ENCODE results near the gene PRICKLE3.
A peak's percentile ranks its signal among the peaks of the same experiment; 100 is the strongest.

PRICKLE3 gene

GRCh38 chrX:49192722-49193328 lies 6.7 kb upstream of the PRICKLE3 start:
- no peaks in the 10 kb centered on the region for H3K4me1 ChIP-seq (ENCODE audit: control insufficient read depth, insufficient read depth, low read length)
- peaks cover 0 to 7% of the 10 kb centered on the region in 2 donors for H3K27me3 ChIP-seq (ENCODE audit: control insufficient read depth in 1 of 2, insufficient read depth in 2 of 2, low read length in 2 of 2)
- H3K36me3 ChIP-seq (ENCODE audit: control insufficient read depth in 2 of 2, insufficient read depth in 2 of 2, low read length in 2 of 2): no peaks in the 10 kb centered on the region
- no peak overlapping the region for H3K27ac ChIP-seq (ENCODE audit: low read length)
- no peak overlapping the region for H3K9ac ChIP-seq (ENCODE audit: low read length in 2 of 2)
- H3K4me3 ChIP-seq (ENCODE audit: low read length in 2 of 2): no peak overlapping the region
- peaks cover 0 to 4% of the 10 kb centered on the region in 2 donors for H3K9me3 ChIP-seq (ENCODE audit: control insufficient read depth in 2 of 2, low read length in 2 of 2)

GRCh38 chrX:49191574-49192011 lies 5.4 kb upstream of the PRICKLE3 start:
- Histone ChIP-seq H3K36me3 (ENCODE audit: control insufficient read depth in 2 of 2, insufficient read depth in 2 of 2, low read length in 2 of 2) (no peaks in the 10 kb centered on the region), H3K4me1 (ENCODE audit: control insufficient read depth, insufficient read depth, low read length) (no peaks in the 10 kb centered on the region), H3K27me3 (ENCODE audit: control insufficient read depth in 1 of 2, insufficient read depth in 2 of 2, low read length in 2 of 2) (peaks cover 0 to 6% of the 10 kb centered on the region in 2 donors), H3K27ac (ENCODE audit: low read length) (peak overlapping the region; percentile 79), H3K9ac (ENCODE audit: low read length in 2 of 2) (peak overlapping the region; percentile 57 to 74), H3K4me3 (ENCODE audit: low read length in 2 of 2) (peak overlapping the region; percentile 79), H3K9me3 (ENCODE audit: control insufficient read depth in 2 of 2, low read length in 2 of 2) (peaks cover 0 to 4% of the 10 kb centered on the region in 2 donors)

DNA sequence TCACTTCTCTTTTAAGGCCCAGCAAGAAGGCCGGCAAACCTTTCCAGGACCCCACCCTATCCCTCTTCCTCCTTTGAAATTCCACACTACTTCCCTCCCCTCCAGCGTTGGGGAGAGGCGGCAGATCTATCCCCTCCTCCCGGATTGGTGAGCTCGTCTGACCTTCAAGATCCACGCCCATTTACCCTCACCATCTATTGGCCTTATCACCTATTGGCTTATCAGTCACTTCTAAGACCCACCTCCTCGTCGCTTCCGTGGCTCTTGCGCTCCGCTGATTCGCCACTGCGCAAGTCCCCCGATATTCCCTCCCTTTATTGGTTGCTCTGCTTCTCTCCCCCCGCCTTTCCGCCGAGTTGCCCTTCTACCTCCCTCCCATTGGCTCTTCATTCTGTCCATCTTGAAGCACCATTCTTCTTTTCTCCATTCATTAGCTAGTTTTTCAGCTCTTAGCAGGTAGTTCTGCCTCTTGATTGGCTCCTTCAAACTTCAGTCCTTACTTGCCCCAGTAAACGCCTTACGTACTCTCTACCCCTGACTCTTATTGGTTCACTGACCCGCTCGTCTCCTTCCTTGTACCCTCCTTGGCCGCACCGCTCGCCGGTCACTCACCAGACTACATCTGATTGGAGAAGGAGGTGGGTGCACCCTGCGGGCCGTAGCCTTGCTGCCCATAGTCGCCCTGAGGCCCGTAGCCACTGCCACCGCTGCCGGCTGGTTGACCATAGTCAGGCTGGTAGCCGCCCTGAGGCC lies 4.8 kb upstream of the PRICKLE3 start:
- Histone ChIP-seq H3K4me1 (ENCODE audit: control insufficient read depth, insufficient read depth, low read length) (peaks cover 3% of the 10 kb centered on the region), H3K27ac (ENCODE audit: low read length) (peak overlapping the region; percentile 79), H3K36me3 (ENCODE audit: control insufficient read depth in 2 of 2, insufficient read depth in 2 of 2, low read length in 2 of 2) (no peaks in the 10 kb centered on the region), H3K9me3 (ENCODE audit: control insufficient read depth in 2 of 2, low read length in 2 of 2) (peaks cover 0 to 4% of the 10 kb centered on the region in 2 donors), H3K9ac (ENCODE audit: low read length in 2 of 2) (peak overlapping the region; percentile 57 to 74), H3K4me3 (ENCODE audit: low read length in 2 of 2) (peak overlapping the region; percentile 79), H3K27me3 (ENCODE audit: control insufficient read depth in 1 of 2, insufficient read depth in 2 of 2, low read length in 2 of 2) (peaks cover 0 to 6% of the 10 kb centered on the region in 2 donors)

- no peak overlapping the region for H3K9ac ChIP-seq (ENCODE audit: low read length in 2 of 2)
- H3K36me3 ChIP-seq (ENCODE audit: control insufficient read depth in 2 of 2, insufficient read depth in 2 of 2, low read length in 2 of 2): no peaks in the 10 kb centered on the region
- H3K9me3 ChIP-seq (ENCODE audit: control insufficient read depth in 2 of 2, low read length in 2 of 2): peaks cover 0 to 4% of the 10 kb centered on the region in 2 donors
- H3K4me3 ChIP-seq (ENCODE audit: low read length in 2 of 2): no peak overlapping the region
- peaks cover 14% of the 10 kb centered on the region for H3K4me1 ChIP-seq (ENCODE audit: control insufficient read depth, insufficient read depth, low read length)
- peaks cover 0 to 4% of the 10 kb centered on the region in 2 donors for H3K27me3 ChIP-seq (ENCODE audit: control insufficient read depth in 1 of 2, insufficient read depth in 2 of 2, low read length in 2 of 2)
- H3K27ac ChIP-seq (ENCODE audit: low read length): no peak overlapping the region
Observed at GRCh38 chrX:49189606-49190005, 3.4 kb upstream of the PRICKLE3 start.

DNA sequence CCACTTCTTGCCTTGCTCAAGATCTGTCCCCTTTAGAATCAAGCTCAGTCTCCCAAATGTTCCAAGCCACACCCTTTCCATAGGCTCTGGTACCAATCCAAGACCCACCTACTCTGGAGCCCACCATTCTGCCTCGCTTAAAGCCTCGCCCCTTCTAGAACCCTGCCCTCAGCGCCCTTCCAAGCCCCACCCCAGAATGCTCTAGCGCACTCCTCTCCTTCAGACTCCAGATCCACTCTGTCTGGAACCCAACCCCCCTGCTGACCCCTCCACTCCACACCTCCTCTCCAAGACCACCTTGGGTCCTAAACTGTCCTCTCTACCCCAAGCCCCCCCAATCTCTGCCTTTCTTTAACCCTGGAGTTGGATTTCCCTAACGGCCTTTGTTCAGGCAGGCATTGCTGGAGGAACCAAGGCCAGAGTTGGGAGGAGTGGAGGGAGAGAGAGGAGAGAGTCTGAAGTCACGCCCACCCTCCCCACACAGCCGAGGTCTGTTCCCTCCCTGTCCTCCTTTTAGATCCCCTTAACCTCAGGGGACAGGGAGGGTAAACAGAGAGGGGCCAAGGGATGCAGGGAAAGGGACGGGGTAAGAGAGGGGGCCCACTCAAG lies 2.4 kb upstream of the PRICKLE3 start:
- Histone ChIP-seq H3K9me3 (ENCODE audit: control insufficient read depth in 2 of 2, low read length in 2 of 2) (peaks cover 0 to 4% of the 10 kb centered on the region in 2 donors), H3K27me3 (ENCODE audit: control insufficient read depth in 1 of 2, insufficient read depth in 2 of 2, low read length in 2 of 2) (peaks cover 0 to 4% of the 10 kb centered on the region in 2 donors), H3K9ac (ENCODE audit: low read length in 2 of 2) (no peak overlapping the region), H3K27ac (ENCODE audit: low read length) (no peak overlapping the region), H3K4me3 (ENCODE audit: low read length in 2 of 2) (no peak overlapping the region), H3K4me1 (ENCODE audit: control insufficient read depth, insufficient read depth, low read length) (peaks cover 21% of the 10 kb centered on the region), H3K36me3 (ENCODE audit: control insufficient read depth in 2 of 2, insufficient read depth in 2 of 2, low read length in 2 of 2) (no peaks in the 10 kb centered on the region)

- Histone ChIP-seq H3K4me3 (ENCODE audit: low read length in 2 of 2) (no peak overlapping the region), H3K36me3 (ENCODE audit: control insufficient read depth in 2 of 2, insufficient read depth in 2 of 2, low read length in 2 of 2) (peaks cover 0 to 2% of the 10 kb centered on the region in 2 donors), H3K9me3 (ENCODE audit: control insufficient read depth in 2 of 2, low read length in 2 of 2) (peaks cover 0 to under 1% of the 10 kb centered on the region in 2 donors), H3K27me3 (ENCODE audit: control insufficient read depth in 1 of 2, insufficient read depth in 2 of 2, low read length in 2 of 2) (peaks cover 0 to 2% of the 10 kb centered on the region in 2 donors), H3K9ac (ENCODE audit: low read length in 2 of 2) (no peak overlapping the region), H3K27ac (ENCODE audit: low read length) (no peak overlapping the region), H3K4me1 (ENCODE audit: control insufficient read depth, insufficient read depth, low read length) (peaks cover 22% of the 10 kb centered on the region)
Observed at GRCh38 chrX:49187526-49187925, 1.4 kb upstream of the PRICKLE3 start.

DNA sequence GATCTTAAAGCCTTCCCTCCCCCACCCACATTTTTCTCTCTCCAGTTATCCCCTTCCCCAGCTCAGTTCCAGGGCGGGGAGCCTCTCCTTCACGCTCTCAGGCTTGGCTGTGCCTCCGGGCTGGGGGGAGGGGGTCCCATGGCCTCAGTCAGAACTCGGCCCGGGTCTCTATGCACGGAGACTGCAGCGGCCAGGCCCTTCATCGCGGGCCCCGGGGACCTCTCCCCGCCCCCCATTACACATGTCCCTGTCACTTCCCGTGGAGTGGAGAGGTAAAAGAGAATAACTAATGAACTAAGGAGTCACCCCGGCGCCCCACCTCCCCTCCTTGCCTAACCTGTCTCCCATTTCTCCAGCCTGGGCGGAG lies 838 bp upstream of the PRICKLE3 start:
- no peak overlapping the region for H3K27ac ChIP-seq (ENCODE audit: low read length)
- H3K9ac ChIP-seq (ENCODE audit: low read length in 2 of 2): no peak overlapping the region
- H3K36me3 ChIP-seq (ENCODE audit: control insufficient read depth in 2 of 2, insufficient read depth in 2 of 2, low read length in 2 of 2): peaks cover 0 to 6% of the 10 kb centered on the region in 2 donors
- peaks cover 0 to 2% of the 10 kb centered on the region in 2 donors for H3K27me3 ChIP-seq (ENCODE audit: control insufficient read depth in 1 of 2, insufficient read depth in 2 of 2, low read length in 2 of 2)
- H3K9me3 ChIP-seq (ENCODE audit: control insufficient read depth in 2 of 2, low read length in 2 of 2): no peaks in the 10 kb centered on the region
- H3K4me1 ChIP-seq (ENCODE audit: control insufficient read depth, insufficient read depth, low read length): peaks cover 22% of the 10 kb centered on the region
- no peak overlapping the region for H3K4me3 ChIP-seq (ENCODE audit: low read length in 2 of 2)

DNA sequence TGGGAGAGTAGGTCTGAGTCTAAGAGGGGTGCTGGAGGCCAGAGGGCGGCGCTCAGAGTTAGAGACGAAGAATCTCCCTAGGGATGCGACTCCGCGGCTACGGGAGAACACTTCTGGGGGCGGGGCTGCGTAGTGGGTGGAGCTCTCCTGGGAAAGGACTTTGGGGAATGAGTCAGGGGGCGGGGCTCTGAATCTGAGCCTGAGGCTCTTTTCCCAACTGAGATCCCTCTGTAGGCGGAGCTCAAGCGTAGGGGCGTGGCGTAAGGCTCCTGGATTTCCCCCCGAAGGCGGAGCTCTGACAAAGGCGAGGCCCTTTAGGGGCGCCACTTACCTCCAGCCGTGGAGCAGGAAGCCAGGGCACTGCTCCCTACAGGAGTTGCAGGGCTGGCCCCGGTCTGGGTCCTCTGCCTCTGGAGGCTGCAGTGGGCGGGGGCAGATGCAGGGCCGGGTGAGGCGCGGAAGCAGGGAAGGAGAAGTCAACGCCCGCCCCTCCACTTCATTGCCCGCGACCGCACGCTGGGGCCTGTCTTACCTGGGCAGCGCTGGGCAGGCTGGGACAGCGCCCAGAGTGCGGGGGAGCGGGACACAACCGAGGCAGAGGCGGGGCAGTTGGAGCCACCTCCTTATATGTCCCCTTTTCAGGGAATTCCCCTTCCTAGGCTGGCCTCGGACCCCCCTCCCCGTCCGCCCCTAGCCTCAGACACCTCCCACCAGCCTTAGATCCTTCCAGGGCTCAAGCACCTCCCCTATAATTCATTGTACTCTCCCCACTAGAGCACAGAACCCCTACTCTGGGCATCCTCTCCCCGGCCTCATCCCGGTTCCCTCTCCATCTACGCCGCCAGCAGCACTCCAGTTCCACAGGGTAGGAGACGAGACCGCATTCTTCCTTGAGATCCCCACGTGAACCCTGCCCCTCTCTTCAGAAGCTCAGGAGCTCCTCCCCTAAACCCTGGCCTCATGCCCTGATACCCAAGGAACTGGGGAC lies 1.6 kb downstream of the PRICKLE3 start:
- peaks cover 0 to 6% of the 10 kb centered on the region in 2 donors for H3K36me3 ChIP-seq (ENCODE audit: control insufficient read depth in 2 of 2, insufficient read depth in 2 of 2, low read length in 2 of 2)
- H3K27ac ChIP-seq (ENCODE audit: low read length): peak overlapping the region; percentile 24
- H3K9ac ChIP-seq (ENCODE audit: low read length in 2 of 2): peak overlapping the region in 1 of 2 donors; percentile 29
- H3K9me3 ChIP-seq (ENCODE audit: control insufficient read depth in 2 of 2, low read length in 2 of 2): no peaks in the 10 kb centered on the region
- H3K27me3 ChIP-seq (ENCODE audit: control insufficient read depth in 1 of 2, insufficient read depth in 2 of 2, low read length in 2 of 2): peaks cover 0 to 2% of the 10 kb centered on the region in 2 donors
- H3K4me1 ChIP-seq (ENCODE audit: control insufficient read depth, insufficient read depth, low read length): peaks cover 22% of the 10 kb centered on the region
- peak overlapping the region; percentile 31 to 66 for H3K4me3 ChIP-seq (ENCODE audit: low read length in 2 of 2)

DNA sequence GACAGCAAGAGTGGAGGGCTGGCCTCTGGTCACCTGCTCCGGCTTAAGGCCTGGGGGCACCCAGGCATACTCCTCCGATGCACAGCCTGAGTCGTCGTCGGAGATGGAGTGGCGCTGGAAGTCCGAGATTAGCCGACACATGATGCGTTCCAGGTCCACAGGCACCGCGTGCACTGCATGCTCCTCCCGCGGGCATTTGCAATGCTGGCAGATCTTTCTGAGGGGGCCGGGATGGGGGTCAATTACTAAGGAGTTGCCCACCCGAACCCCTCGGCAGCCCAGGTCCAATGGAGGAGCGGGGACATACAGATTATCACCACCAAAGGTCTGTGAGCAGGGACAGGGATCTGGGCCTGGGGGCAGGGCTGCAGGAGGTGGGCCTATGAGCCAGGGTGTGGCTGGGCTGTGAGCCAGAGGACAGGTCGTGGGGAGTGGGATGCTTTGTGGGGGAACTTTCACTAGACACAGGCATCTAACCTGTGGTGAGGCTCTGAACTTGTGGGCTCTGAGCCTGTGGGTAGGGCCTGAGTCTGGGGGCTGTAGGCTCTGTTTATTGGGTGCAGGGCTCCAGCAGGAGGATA lies 2.4 kb downstream of the PRICKLE3 start:
- Histone ChIP-seq H3K4me1 (ENCODE audit: control insufficient read depth, insufficient read depth, low read length) (peaks cover 22% of the 10 kb centered on the region), H3K9ac (ENCODE audit: low read length in 2 of 2) (no peak overlapping the region), H3K4me3 (ENCODE audit: low read length in 2 of 2) (peak overlapping the region in 1 of 2 donors; percentile 66), H3K36me3 (ENCODE audit: control insufficient read depth in 2 of 2, insufficient read depth in 2 of 2, low read length in 2 of 2) (peaks cover 0 to 8% of the 10 kb centered on the region in 2 donors), H3K9me3 (ENCODE audit: control insufficient read depth in 2 of 2, low read length in 2 of 2) (no peaks in the 10 kb centered on the region), H3K27me3 (ENCODE audit: control insufficient read depth in 1 of 2, insufficient read depth in 2 of 2, low read length in 2 of 2) (peaks cover 0 to 2% of the 10 kb centered on the region in 2 donors), H3K27ac (ENCODE audit: low read length) (no peak overlapping the region)

- peaks cover 7 to 8% of the 10 kb centered on the region in 2 donors for H3K36me3 ChIP-seq (ENCODE audit: control insufficient read depth in 2 of 2, insufficient read depth in 2 of 2, low read length in 2 of 2)
- no peak overlapping the region for H3K9ac ChIP-seq (ENCODE audit: low read length in 2 of 2)
- no peak overlapping the region for H3K27ac ChIP-seq (ENCODE audit: low read length)
- H3K9me3 ChIP-seq (ENCODE audit: control insufficient read depth in 2 of 2, low read length in 2 of 2): no peaks in the 10 kb centered on the region
- H3K4me1 ChIP-seq (ENCODE audit: control insufficient read depth, insufficient read depth, low read length): peaks cover 14% of the 10 kb centered on the region
- H3K4me3 ChIP-seq (ENCODE audit: low read length in 2 of 2): no peak overlapping the region
- H3K27me3 ChIP-seq (ENCODE audit: control insufficient read depth in 1 of 2, insufficient read depth in 2 of 2, low read length in 2 of 2): peaks cover 0 to 2% of the 10 kb centered on the region in 2 donors
Observed at GRCh38 chrX:49179358-49179757, 6.8 kb downstream of the PRICKLE3 start.

Measured in stomach smooth muscle (tissue), 2 donors.